Suprapubic skin (tissue), 4 donors: ENCODE results near the gene CCR5.

ENCODE experiments used
- CTCF ChIP-seq, 2 donors: fragments of 200-600 bp in 1 of 2; fragments of 450-650 bp in 1 of 2; sonication (generic) in 1 of 2; IDR thresholded peaks; one replicate each; pipeline ENCODE4 v1.5.1; 2016 to 2019; ENCODE audit warnings: antibody characterized with exemption in 2 of 2, mild to moderate bottlenecking in 1 of 2, moderate library complexity in 1 of 2
- EP300 ChIP-seq: sonication (generic); formaldehyde crosslinking; IDR thresholded peaks from one replicate; pipeline ENCODE4 v1.6.1; 2017; ENCODE audit warnings: antibody characterized with exemption
- POLR2A ChIP-seq, 2 donors: fragments of 450-650 bp; IDR thresholded peaks; one replicate each; pipeline ENCODE4 v1.6.1; 2017; ENCODE audit warnings: antibody characterized with exemption in 2 of 2, mild to moderate bottlenecking in 2 of 2, moderate library complexity in 2 of 2
- POLR2AphosphoS5 ChIP-seq, 3 donors: sonication (generic); formaldehyde crosslinking; IDR thresholded peaks; one replicate each; pipeline ENCODE4 v1.6.1; 2017; ENCODE audit warnings: antibody characterized with exemption in 3 of 3

DNA sequence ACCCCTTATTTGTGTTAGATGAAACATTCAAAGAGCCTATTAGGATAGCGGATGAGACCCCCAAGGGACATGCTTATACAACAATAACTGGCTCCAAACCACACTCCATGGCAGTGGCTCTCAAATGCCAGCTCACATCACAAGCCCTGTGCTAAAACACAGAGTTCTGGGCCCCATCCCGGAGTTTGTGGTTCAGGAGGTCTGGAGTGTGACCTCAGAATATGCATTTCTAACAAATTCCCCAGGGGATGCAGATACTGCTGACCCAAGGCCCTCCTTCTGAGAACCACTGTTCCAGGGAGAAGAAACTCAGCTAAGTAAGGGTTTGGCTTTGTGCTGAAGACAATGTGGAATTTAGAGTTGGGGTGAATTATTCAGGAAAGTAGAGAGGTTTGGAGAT, 39.9 kb downstream of the CCR5 start:
- TF ChIP-seq CTCF (IDR thresholded peaks at IDR 0.05) = no peak
- no peak for TF ChIP-seq EP300
- TF ChIP-seq POLR2AphosphoS5 (IDR thresholded peaks at IDR 0.05) = no peak
- no peak for TF ChIP-seq POLR2A (IDR thresholded peaks at IDR 0.05)
